ENCODE measurements around the gene RAI1.
A peak's percentile ranks its signal among the peaks of the same experiment; 100 is the strongest.

Gene RAI1

DNA sequence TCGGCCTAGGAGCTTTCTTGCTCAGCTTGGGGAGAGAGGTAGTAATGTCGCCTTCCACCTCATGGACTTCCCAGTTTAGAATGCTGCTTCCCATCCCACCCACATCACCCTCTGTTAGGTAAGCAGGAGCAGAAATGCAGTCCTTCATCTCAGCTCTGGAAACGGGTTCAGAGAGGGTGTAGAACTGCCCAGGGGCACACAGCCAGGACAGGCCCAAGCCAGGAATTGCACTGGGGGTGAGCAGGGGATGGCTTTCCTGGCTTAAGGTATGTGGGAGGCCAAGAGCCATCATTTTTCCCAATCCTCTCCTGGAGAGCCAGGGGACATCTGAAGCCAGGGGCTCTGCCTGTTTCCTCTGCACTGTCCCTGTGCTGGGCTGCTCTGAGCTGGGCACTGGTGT, 33.6 kb downstream of the RAI1 start:
- Histone ChIP-seq H3K9ac (ENCODE audit: low read length) (no peak overlapping the region), H3K27me3 (replicated peaks; ENCODE audit: control insufficient read depth, insufficient read depth, low read length) (no peaks in the 10 kb centered on the region), H3K9me3 (ENCODE audit: control insufficient read depth, low read length) (no peaks in the 10 kb centered on the region), H3K4me3 (ENCODE audit: low read length) (no peak overlapping the region), H3K4me1 (ENCODE audit: control insufficient read depth, insufficient read depth, low read length) (peaks cover 41% of the 10 kb centered on the region), H3K36me3 (ENCODE audit: control insufficient read depth, insufficient read depth, low read length, severe bottlenecking) (no peaks in the 10 kb centered on the region)
- no peak for DNase-seq (ENCODE audit: low read depth)

- Histone ChIP-seq H3K9ac (ENCODE audit: low read length) (no peak overlapping the region), H3K36me3 (ENCODE audit: control insufficient read depth, insufficient read depth, low read length, severe bottlenecking) (no peaks in the 10 kb centered on the region), H3K9me3 (ENCODE audit: control insufficient read depth, low read length) (no peaks in the 10 kb centered on the region), H3K27me3 (replicated peaks; ENCODE audit: control insufficient read depth, insufficient read depth, low read length) (no peaks in the 10 kb centered on the region), H3K4me3 (ENCODE audit: low read length) (no peak overlapping the region), H3K4me1 (ENCODE audit: control insufficient read depth, insufficient read depth, low read length) (peaks cover 25% of the 10 kb centered on the region)
- no peak for DNase-seq (ENCODE audit: low read depth)
Measured at GRCh38 chr17:17716837-17717523, 35.7 kb downstream of the RAI1 start.

- Histone ChIP-seq H3K27me3 (replicated peaks; ENCODE audit: control insufficient read depth, insufficient read depth, low read length) (no peaks in the 10 kb centered on the region), H3K9ac (ENCODE audit: low read length) (no peak overlapping the region), H3K4me3 (ENCODE audit: low read length) (no peak overlapping the region), H3K36me3 (ENCODE audit: control insufficient read depth, insufficient read depth, low read length, severe bottlenecking) (no peaks in the 10 kb centered on the region), H3K4me1 (ENCODE audit: control insufficient read depth, insufficient read depth, low read length) (peaks cover 22% of the 10 kb centered on the region), H3K9me3 (ENCODE audit: control insufficient read depth, low read length) (no peaks in the 10 kb centered on the region)
- no peak for DNase-seq (ENCODE audit: low read depth)
Measured at GRCh38 chr17:17718251-17718650, 37.0 kb downstream of the RAI1 start.

DNA sequence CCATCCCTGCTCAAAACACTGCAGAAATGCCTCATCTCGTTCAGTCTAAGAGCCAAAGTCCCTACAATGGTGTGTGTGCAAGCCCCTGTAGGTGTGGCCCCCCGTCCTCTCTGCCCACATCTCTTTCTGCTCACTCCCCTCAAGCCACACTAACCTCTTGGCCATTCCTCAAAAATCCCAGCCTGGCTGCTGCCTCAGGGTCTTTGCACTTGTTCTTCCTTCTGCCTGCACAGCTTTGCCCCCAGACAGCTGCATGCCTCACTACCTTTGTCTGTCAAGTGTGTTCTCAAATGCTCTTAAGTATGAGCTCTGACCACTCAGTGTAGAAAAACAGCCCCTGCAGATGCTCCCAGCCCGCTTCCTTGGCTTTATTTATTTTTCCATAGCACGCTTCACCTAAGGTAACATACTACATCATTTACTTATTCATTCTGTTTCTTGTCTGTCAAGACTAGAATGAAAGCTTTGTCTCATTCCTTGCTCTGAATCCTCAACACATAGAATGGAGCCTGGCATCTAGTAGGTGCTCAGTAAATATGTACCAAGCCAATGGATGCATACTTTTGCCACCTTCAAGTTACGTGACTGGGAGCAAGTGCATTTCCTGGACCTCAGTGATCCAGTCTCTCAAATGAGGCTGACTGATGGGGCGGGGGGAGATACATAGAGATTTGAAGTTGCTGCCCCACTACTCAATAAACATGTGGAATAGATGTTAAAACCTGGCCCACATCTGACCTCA, 38.1 kb downstream of the RAI1 start:
- Histone ChIP-seq H3K27me3 (replicated peaks; ENCODE audit: control insufficient read depth, insufficient read depth, low read length) (no peaks in the 10 kb centered on the region), H3K4me3 (ENCODE audit: low read length) (no peak overlapping the region), H3K36me3 (ENCODE audit: control insufficient read depth, insufficient read depth, low read length, severe bottlenecking) (no peaks in the 10 kb centered on the region), H3K9me3 (ENCODE audit: control insufficient read depth, low read length) (no peaks in the 10 kb centered on the region), H3K9ac (ENCODE audit: low read length) (no peak overlapping the region), H3K4me1 (ENCODE audit: control insufficient read depth, insufficient read depth, low read length) (peaks cover 12% of the 10 kb centered on the region)
- DNase-seq (ENCODE audit: low read depth): no peak

- no peak for DNase-seq (ENCODE audit: low read depth)
- peaks cover 9% of the 10 kb centered on the region for H3K4me1 ChIP-seq (ENCODE audit: control insufficient read depth, insufficient read depth, low read length)
- H3K27me3 ChIP-seq (replicated peaks; ENCODE audit: control insufficient read depth, insufficient read depth, low read length): no peaks in the 10 kb centered on the region
- H3K4me3 ChIP-seq (ENCODE audit: low read length): no peak overlapping the region
- no peak overlapping the region for H3K9ac ChIP-seq (ENCODE audit: low read length)
- no peaks in the 10 kb centered on the region for H3K9me3 ChIP-seq (ENCODE audit: control insufficient read depth, low read length)
- H3K36me3 ChIP-seq (ENCODE audit: control insufficient read depth, insufficient read depth, low read length, severe bottlenecking): no peaks in the 10 kb centered on the region
Measured at GRCh38 chr17:17719966-17720543, 38.8 kb downstream of the RAI1 start.

DNA sequence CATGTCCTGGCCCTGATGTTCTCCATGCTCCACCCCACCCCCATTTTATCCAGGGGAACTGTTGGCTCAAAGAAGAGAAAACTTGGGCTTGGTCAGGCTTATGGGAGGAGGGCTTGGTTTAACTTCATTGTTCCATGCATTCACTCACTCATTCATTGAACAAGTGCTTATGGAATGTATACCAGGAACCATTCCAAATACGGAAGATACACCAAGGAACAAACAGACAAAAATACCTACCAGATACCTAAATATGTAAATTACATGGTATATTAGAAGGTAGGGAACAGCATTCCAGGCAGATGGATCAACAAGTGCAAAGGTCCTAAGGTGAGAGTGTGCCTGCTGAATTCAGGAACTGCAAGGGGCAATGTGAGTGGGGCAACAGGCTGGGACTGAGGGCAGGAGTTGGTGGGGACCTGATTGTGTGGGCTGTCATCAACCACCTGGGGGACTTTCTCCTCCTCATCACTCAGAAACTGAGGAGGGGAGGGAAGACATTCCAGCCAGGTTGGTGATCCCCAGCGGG, 39.9 kb downstream of the RAI1 start:
- H3K9me3 ChIP-seq (ENCODE audit: control insufficient read depth, low read length): no peaks in the 10 kb centered on the region
- H3K4me1 ChIP-seq (ENCODE audit: control insufficient read depth, insufficient read depth, low read length): peaks cover 9% of the 10 kb centered on the region
- H3K27me3 ChIP-seq (replicated peaks; ENCODE audit: control insufficient read depth, insufficient read depth, low read length): no peaks in the 10 kb centered on the region
- H3K9ac ChIP-seq (ENCODE audit: low read length): no peak overlapping the region
- H3K4me3 ChIP-seq (ENCODE audit: low read length): no peak overlapping the region
- no peaks in the 10 kb centered on the region for H3K36me3 ChIP-seq (ENCODE audit: control insufficient read depth, insufficient read depth, low read length, severe bottlenecking)
- DNase-seq (ENCODE audit: low read depth): no peak

GRCh38 chr17:17722081-17722905, 41.0 kb downstream of the RAI1 start:
- peaks cover 9% of the 10 kb centered on the region for H3K4me1 ChIP-seq (ENCODE audit: control insufficient read depth, insufficient read depth, low read length)
- peak overlapping the region; percentile 47 for H3K9ac ChIP-seq (ENCODE audit: low read length)
- no peaks in the 10 kb centered on the region for H3K27me3 ChIP-seq (replicated peaks; ENCODE audit: control insufficient read depth, insufficient read depth, low read length)
- H3K36me3 ChIP-seq (ENCODE audit: control insufficient read depth, insufficient read depth, low read length, severe bottlenecking): no peaks in the 10 kb centered on the region
- H3K4me3 ChIP-seq (ENCODE audit: low read length): peak overlapping the region; percentile 45
- no peaks in the 10 kb centered on the region for H3K9me3 ChIP-seq (ENCODE audit: control insufficient read depth, low read length)
- no peak for DNase-seq (ENCODE audit: low read depth)

DNA sequence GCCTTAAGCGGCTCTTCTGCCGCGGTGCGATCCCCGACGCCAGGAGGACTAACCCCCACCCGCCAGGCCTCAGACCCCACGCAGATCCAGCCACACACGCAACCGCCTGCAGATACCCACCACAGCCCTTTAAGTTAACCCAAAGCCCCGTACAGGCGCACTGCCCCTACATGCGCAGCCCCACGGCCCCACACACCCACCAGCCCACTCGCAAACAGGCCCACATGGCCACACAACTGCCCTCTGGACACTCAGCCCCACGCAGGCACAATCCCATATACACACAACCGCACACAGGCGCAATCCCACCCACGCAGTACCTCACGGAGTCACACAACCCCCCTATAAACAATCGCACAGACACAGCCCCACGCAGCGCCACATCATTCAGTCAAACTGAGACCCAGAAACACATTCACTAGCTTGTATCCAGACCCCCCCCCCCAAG, 41.7 kb downstream of the RAI1 start:
- Histone ChIP-seq H3K27me3 (replicated peaks; ENCODE audit: control insufficient read depth, insufficient read depth, low read length) (no peaks in the 10 kb centered on the region), H3K36me3 (ENCODE audit: control insufficient read depth, insufficient read depth, low read length, severe bottlenecking) (no peaks in the 10 kb centered on the region), H3K9me3 (ENCODE audit: control insufficient read depth, low read length) (no peaks in the 10 kb centered on the region), H3K4me3 (ENCODE audit: low read length) (peak overlapping the region; percentile 45), H3K9ac (ENCODE audit: low read length) (peak overlapping the region; percentile 47), H3K4me1 (ENCODE audit: control insufficient read depth, insufficient read depth, low read length) (peaks cover 9% of the 10 kb centered on the region)
- DNase-seq (ENCODE audit: low read depth): no peak

DNA sequence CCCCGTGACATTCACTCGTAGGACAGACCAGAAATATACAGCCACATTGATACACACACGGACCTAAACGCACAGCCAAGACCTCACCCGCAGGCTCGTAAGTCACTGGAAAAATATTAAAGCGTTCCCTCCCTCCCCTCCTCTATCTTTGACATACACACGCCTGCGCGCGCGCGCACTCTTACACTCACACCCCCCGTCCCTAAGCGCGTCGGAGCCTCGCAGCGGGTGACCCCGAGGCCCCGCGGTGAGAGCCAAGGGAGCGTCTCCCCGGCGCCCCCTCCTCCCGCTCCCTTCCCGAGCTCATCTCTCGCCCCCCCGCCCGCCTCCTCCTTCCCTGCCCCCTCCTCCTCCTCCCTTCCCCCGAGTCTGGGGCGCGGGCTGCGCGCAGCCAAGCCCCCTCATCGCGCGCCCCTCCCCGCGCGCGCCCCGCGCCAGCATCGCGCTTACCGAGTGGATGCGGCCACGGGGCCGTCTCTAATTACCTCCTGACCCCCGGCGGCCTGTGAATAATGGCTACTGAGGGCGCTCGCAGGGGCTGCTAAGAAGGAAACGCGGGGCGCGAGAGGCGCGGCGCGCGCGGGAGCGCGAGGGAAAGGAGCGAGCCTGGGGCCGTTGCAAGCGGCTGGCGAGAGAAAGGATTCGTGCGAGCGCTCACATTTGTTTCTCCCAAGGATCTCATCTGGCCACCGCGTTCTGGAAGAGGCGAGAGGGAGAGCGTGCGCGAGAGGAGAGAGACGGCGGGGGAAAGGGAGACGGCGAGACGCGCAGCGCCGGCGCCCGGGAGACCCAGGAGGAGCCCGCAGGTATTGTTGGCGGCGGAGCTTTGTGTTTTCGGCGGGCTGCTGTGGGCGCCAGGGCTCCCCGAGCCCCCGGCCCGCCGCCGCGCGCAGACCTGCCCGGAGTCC, 42.4 kb downstream of the RAI1 start:
- Histone ChIP-seq H3K4me1 (ENCODE audit: control insufficient read depth, insufficient read depth, low read length) (peaks cover 9% of the 10 kb centered on the region), H3K36me3 (ENCODE audit: control insufficient read depth, insufficient read depth, low read length, severe bottlenecking) (no peaks in the 10 kb centered on the region), H3K9me3 (ENCODE audit: control insufficient read depth, low read length) (no peaks in the 10 kb centered on the region), H3K27me3 (replicated peaks; ENCODE audit: control insufficient read depth, insufficient read depth, low read length) (no peaks in the 10 kb centered on the region), H3K4me3 (ENCODE audit: low read length) (peak overlapping the region; percentile 71), H3K9ac (ENCODE audit: low read length) (peak overlapping the region; percentile 52)
- DNase-seq (ENCODE audit: low read depth): peak; percentile 82

DNA sequence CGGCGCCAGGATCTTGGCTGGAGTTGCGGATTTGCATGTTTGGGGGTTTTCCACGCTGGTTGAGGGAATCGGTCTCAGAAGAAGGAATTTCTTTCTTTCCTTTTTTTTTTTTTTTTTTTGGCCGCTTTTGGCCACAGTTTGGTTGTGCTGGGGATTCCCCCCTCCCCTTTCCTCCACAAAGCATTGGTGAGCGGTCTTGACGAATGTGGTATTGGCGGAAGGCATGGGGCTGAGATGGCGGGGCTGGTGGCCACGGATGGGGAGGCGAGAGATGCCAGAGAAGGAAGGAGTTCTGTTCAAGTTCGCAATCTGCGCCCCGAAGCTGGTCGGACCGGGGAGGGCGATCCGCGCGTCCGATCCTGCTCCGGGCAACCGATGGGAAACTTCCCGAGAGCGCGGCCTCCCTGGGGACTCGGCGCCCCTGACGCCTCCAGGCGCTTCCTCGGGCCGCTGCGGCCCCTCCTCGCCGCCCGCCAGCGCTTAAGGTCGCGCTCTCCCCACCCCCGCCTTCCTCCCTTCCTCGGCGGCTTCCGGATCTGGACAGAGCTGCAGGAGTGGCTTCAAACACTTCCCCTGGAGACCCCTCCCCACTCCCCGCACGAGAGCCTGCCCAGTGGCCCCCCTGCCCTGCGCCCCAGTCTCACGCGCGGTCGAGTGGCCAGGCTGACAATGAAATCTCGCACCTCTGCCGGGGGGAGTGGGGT, 43.2 kb downstream of the RAI1 start:
- Histone ChIP-seq H3K4me3 (ENCODE audit: low read length) (peak overlapping the region; percentile 71), H3K9me3 (ENCODE audit: control insufficient read depth, low read length) (no peaks in the 10 kb centered on the region), H3K27me3 (replicated peaks; ENCODE audit: control insufficient read depth, insufficient read depth, low read length) (no peaks in the 10 kb centered on the region), H3K9ac (ENCODE audit: low read length) (peak overlapping the region; percentile 52), H3K36me3 (ENCODE audit: control insufficient read depth, insufficient read depth, low read length, severe bottlenecking) (no peaks in the 10 kb centered on the region), H3K4me1 (ENCODE audit: control insufficient read depth, insufficient read depth, low read length) (peaks cover 9% of the 10 kb centered on the region)
- peak; percentile 62 for DNase-seq (ENCODE audit: low read depth)
